Body of pancreas (tissue), 4 donors: ENCODE data around the gene CNTNAP5.

ENCODE experiments used
- CTCF ChIP-seq, 7 experiments: fragments of 450-650 bp in 4 of 7; fragments of 200-600 bp in 3 of 7; sonication (generic) in 3 of 7; IDR thresholded peaks; one replicate each; pipeline ENCODE4 v1.5.1; 2016 to 2019; ENCODE audit warnings: antibody characterized with exemption in 7 of 7
- POLR2A ChIP-seq, 3 donors: fragments of 450-650 bp; IDR thresholded peaks; one replicate each; pipeline ENCODE4 v1.6.1; 2016; ENCODE audit warnings: antibody characterized with exemption in 3 of 3, mild to moderate bottlenecking in 2 of 3

- TF ChIP-seq CTCF (IDR thresholded peaks at IDR 0.05) (no peak), POLR2A (IDR thresholded peaks at IDR 0.05) (no peak)
Observed at GRCh38 chr2:124698979-124699565, 674.0 kb downstream of the CNTNAP5 start.
